Right kidney (tissue), 1 donor: ENCODE data around the gene NKD1.
A peak's percentile ranks its signal among the peaks of the same experiment; 100 is the strongest.
"Not testable (repeated sequence)": the region's sequence is repeated elsewhere in the genome, so short reads cannot be mapped to it uniquely, and the experiment has no call there.

Source experiments
- DNase-seq: peaks from one replicate; pipeline ENCODE4 v3.0.0-alpha.2; 2016

NKD1 gene

DNA sequence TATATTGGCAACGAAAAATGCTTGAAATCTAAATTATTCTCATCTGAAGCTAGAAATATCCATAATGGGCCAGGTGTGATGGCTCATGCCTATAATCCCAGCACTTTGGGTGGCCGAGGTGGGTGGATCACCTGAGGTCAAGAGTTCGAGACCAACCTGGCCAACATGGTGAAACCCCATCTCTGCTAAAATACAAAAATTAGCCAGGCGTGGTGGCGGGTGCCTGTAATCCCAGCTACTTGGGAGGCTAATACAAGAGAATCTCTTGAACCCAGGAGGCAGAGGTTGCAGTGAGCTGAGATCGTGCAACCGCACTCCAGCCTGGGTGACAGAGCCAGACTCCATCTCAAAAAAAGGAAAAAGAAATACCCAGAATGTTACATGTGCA is 11.9 kb upstream of the NKD1 start:
- not testable (repeated sequence) for DNase-seq

DNA sequence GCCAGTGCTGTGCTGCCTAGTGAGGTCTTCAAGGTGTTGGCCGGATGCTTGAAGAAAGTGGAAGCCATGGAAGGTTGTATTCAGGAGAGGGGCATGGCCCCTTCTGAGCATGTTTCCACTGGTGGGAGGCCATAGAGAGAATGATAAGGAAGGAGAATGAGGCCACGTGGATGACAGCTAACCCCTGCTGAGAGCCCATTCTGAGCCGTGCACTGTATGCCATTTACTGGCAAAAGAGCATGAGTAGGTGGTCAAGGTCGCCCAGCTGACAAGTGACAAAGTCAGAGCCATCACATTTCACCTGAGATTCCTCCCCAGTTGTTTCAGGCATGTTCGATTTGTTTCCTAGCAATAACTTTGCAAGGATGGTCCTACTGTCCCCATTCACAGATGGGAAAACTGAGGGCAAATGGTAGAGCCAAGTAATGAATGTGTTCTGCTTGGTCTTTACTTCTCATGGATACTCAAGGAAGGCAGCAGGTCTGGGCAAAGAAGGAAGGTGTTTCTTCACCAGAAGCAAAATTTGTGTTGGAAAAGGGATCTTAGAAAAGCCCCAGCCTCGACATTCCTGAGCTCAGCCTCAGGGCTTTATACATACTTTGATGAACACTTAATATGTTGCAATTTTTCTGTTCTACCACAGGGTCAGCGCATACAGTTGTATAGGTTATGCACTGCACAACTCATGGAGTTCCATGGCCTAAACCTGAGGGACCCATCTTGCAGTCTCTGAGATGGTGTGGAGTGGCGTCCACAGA is 10.5 kb upstream of the NKD1 start:
- no peak for DNase-seq

DNA sequence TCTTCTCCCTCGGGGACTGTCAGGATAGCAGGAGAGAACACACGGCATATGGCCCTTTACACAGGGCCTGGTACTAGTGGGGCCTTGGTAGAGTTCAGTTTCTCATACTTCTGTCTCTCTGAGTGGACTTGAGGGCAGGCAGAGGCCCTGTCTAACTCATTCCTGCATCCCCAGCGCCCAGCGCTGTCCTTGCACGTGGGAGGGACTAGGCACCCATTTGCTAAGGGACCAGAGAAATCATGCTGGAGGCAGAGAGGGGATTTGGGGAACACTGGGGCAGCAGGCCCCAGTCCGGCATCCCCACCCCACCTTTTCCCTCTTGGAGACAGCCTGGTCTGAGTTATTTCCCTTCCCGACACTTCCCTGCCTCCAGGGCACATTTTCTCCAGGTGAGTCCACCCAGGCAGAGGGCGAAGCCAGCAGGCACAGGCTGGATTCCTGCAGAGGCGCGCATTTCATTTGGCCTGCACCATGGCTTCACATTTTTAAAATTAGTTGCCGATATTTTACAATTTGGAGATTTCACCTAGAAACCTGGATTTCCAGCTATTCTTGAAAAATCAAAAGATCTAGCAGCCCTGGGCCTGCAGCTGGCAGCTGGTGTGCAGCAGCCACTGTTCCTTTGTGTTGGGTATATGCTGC is 9.7 kb upstream of the NKD1 start:
- no peak for DNase-seq

DNA sequence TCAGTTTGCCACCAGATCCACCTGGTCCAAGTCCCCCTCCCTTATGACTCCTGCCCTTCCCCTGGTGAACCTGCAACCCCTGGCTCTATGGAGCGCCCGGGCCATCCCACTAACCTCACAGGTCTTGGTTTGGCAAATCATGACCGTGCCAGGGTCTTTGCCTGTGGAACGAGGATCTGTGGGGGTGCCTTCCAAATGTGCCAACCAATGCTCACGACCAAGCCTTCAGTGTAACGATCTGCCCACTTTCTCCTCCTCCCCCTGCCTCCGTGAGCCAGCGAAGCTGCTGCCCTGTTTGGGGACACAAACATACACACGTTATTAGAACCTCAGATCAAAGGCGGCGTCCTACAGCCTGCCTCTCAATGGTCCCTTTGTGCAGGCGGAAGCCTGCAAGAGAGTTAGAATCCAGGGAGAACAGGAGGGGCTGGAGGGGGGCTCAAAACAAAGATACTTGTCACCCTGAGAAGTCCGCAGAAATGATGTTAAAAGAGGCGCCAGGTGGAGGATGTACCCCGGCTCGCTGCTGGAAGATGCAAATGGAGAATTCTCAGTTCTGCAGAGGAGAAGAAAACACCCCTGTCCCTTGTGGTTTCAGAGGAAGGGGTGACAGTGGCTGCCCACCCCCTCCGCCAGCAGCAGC is 9.0 kb upstream of the NKD1 start:
- no peak for DNase-seq

- no peak for DNase-seq
Observed at GRCh38 chr16:50539822-50540710, 8.1 kb upstream of the NKD1 start.

GRCh38 chr16:50540711-50541007 is 7.5 kb upstream of the NKD1 start:
- DNase-seq, result no peak

DNA sequence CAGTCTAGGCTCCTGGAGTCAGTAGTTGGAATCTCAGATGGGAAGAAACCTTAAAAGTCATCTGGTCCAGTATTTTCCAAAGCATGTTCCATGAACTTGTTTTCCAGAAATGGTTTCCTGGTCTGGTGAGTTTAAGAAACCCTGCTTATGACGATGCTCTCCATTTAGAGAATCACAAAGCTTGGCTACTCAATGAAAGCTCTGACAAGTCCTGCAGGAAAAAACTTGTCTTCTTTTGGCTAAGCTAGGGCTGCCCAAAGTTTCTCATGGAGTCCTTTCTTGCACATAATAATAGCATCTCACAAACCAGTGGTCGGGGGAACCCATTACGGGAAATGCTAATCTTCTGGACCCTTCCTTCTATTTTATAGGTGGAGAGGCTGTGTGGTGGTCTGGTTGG is 5.5 kb upstream of the NKD1 start:
- DNase-seq, result no peak

DNA sequence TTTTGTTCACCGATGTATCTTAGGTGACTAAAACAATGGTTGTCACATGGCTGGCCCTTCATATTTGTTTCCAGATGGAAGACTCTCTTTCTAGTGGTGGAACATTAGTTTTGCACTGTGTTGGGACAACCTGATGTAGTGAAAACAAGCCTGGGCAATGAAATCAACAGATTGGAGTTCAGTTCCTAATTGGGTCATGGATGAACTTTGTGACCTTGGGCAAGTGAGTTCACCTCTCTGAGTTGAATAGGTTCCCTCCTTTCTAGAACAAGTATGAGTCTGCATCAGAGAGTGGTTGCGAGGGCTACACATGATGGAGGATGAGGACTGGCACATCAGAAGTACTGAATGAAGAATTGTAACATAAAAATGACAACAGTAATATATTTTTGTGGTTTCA is 2.1 kb upstream of the NKD1 start:
- no peak for DNase-seq

DNA sequence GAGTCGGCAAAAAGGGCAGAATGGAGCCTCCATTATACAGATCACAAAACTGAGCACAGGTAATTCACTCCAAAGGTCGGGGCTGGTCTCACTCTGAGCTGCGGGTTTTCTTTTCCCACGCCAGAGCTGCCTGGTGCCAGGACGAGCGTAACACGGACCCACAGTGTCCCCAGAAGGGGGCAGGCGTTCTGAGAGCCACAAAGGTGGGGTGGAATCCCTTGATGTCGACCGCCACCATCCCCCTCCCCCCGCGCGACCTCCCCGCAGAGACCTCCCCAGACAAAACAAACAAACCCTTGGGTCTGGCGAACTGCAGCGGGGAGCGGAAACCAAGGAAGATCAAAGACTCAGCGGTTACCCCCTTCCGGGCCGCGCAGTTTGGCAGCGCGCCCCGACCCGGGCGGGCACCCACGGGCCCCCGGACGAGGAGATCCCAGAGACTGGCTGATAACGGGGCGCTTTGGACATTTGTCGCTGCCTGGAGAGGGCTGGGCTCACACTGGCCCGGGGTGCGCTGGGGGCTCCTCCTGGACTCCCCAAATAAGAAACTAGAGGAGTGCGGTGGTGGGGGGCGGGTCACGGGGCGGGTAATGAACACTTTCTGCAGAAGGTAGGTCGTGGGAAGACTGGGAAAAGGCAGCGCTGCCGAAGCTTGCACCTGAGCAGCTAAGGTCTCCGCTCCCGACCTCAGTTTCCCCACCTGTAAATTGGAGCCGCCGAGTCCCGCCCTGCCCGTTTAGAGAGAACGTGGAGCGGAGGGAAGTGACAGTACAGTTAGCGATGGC is 664 bp upstream of the NKD1 start:
- DNase-seq, result peak; percentile 73

DNA sequence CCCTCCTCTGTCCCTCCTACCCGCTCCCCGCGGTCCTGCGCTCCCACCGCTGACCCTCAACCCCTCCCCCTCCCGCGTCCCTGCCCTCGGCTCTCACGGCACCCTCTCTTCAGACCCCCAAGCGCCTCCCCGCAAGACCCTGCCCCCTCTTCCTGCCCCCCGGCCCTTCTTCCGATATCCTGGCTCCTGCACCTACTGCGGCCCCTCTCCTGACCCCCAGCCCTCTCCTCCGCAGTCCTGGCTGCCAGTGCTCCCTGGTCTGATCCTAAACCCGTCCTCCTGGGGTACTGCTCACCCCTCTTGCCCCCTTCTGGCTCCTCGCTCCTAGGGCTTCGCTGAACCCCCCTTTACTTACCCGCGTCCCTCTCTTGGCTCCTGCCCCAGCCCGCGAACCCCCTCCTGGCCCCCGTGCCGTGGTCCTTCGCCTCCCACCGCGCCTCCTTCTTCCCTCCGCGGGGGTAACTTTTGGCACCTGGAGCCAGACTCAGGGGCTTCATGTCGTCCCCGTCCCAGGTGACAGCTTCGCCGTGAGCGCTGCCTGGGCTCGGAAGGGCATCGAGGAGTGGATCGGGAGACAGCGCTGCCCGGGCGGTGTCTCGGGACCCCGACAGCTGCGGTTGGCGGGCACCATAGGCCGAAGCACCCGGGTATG is 839 bp downstream of the NKD1 start:
- no peak for DNase-seq

- no peak for DNase-seq
Observed at GRCh38 chr16:50549561-50549915, 1.3 kb downstream of the NKD1 start.

GRCh38 chr16:50550035-50550434 is 1.8 kb downstream of the NKD1 start:
- peak; percentile 27 for DNase-seq

DNA sequence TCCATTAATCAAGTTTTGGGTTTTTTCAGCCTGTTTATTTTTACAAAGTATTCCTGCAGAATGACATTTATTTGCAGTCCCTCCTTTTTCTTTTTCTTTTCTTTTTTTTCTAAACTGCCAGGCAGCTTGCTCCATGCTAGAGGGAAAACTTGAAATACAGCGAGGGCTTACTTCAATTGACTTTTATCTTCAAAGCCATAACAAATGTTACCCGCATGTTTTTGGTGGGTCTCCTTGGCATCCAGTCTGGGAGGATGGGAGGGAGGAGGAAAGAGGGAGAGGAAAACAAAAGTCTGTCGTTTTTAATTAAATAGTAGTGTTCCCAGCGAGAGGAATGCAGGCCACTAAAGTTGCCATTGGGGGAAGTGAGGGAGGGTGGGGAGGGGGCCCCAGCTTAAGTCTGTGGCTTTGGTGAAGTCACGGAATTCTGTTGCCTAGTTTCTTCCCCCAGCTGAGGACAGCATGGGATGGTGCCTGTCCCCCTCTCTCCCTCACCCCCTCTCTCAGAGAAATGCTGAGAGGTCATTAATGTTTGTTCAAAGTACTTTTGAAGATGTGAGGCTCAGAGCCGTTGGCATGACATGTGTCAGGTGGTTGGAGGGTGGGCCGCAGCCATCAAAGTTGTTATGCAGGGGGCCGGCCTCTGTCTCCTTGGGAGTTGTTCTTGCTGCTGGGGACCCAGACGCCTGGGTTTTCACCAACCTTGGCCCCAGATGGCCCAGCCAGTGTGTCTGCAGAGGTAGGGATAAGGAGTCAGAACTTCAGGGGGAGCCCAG is 2.9 kb downstream of the NKD1 start:
- DNase-seq, result no peak

- no peak for DNase-seq
Observed at GRCh38 chr16:50552476-50553101, 4.4 kb downstream of the NKD1 start.

DNA sequence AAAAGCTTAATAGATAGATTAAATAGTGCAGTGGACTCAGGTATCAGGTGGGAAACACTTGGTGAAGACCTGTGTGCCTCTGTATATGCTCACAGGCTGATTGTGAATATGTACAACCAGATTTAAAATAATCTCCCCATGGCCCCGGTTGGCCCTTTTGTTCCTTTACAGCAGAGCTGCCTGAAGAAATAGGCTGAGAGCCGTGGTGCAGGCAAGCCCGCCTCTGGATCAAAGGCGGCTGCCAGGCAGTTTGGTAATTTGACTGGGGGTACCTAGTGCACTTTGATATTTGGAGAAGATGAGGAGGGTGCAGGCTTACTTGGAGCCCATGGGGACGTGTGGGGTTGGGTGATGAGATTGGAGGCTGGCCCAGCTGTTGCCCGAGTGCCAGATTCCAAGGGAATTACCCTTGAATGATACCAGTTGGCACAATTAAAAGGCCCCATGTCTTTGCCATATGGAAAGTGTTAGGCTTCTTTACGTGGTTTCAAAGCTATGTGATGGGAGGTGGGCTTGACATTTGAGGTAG is 5.0 kb downstream of the NKD1 start:
- DNase-seq, result no peak

GRCh38 chr16:50553731-50554360 is 5.7 kb downstream of the NKD1 start:
- no peak for DNase-seq

- no peak for DNase-seq
Observed at GRCh38 chr16:50555269-50555875, 7.2 kb downstream of the NKD1 start.

DNA sequence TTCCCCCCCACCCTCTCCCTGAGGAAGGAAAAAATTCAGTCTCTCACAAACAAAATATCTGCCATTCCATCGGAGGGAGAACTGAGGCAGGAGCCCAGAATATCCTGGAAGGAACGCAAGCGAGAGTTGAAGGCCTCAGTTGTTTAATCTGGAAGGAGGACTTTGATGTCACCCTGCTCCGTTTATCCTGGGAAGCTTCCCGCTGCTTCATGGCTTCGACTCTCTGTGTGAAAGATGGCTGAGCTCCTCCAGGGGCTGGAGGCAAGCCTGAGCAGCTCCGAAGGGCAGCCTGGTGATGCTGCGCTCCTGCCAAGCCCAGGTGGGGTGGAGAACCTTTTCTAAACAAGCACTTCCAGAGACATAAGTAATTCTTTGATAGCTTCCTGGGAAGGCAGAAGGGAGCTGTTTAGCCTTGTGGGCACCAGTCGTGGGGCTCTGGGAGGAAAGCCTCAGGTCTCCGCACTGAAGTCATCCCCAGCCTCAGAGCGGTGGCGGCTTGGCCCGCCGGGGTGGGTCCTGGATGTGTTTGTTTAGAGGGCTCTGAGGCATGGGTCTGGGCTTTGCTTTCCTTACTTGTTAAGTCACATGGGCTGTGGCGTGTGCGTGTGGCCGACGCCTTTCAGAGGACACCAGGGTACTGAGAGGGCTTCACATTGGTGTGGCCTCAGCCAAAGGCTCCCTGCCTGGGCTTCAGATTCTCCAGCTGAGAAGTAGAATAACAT is 7.9 kb downstream of the NKD1 start:
- DNase-seq, result no peak
